GM15510 (cell line): ENCODE measurements around the gene ERC2.

Source experiments
- POLR2A ChIP-seq: IDR thresholded peaks from 3 replicates; pipeline ENCODE4 v1.6.1; 2011; ENCODE audit warnings: borderline replicate concordance; ENCODE audit not compliant: insufficient read length; ENCODE audit errors: extremely low read depth

The ERC2 gene

DNA sequence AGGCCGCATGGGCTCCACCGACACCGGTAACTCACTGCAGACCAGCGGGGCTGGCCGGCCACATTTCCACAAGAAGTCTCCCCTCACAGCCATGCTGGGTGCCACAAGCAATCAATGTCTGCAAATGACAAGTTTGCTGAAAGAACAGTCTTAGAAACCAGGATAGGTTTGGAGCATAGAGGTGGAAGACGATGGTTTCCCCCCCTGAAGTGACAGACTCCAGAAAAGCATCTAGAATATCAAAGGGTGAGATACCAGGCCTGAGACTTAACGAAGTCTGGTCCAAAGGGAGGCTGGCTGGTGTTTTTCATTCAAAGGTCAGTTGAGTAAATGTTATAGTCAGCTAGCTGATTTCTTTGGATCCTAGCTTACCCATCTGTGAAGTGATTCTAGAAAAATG, 931.1 kb downstream of the ERC2 start:
- no peak for TF ChIP-seq POLR2A

DNA sequence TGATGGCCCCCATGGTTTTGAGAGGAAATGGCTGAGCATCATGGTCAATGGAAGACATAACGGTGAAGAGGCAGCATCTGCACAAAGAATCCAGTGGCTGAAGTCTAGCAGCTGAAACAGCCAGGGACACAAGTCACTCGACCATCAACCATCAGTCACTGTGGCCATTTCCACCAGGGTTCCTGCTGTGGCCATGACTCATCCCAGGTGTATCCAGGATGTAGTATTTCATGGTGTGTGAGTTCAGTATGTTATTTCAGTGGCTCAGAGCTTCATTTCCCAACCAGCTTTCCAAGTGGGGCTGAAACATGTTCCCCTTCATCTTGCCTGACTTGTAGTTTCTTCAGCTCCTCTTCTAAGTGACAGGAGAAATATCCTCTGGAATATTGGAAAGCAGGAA, 933.4 kb downstream of the ERC2 start:
- no peak for TF ChIP-seq POLR2A

DNA sequence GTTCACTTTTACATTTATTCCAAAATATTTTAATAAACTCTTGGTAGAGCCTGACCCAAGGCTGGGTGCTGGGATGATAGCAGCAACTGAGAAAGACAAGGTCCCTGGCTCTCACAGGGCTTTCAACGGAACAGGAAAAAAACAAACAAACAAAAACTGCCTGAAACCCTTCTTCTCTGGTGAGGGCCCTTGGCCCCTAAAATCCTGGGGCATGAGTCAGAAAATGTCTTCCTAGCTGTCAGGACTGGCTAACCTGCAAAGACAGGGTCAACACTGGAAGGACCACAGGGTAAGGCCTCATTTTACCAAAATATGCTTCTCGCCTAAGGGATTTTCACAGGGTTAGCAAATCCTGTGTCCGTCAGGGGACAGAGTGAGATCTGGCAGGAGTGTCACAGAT, 935.5 kb downstream of the ERC2 start:
- TF ChIP-seq POLR2A = no peak

DNA sequence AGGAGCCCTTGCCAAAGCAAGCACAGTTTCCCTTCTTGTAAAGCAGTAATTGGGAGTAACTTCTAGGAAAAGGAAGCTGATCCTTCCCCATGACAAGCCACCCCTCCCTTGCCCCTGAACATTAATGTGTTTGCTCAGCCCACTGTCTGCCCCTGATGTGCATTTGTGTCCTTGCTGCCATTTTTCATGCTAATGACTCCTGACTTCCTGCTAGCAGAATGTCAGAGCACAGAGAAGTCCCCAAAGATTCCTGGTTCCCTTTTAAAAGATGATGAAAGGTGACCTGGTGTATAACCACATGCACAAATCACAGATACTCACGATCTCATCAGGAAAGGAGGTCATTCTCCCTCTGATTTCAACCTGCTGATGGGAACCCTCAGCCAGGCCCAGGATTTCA, 936.9 kb downstream of the ERC2 start:
- no peak for TF ChIP-seq POLR2A

DNA sequence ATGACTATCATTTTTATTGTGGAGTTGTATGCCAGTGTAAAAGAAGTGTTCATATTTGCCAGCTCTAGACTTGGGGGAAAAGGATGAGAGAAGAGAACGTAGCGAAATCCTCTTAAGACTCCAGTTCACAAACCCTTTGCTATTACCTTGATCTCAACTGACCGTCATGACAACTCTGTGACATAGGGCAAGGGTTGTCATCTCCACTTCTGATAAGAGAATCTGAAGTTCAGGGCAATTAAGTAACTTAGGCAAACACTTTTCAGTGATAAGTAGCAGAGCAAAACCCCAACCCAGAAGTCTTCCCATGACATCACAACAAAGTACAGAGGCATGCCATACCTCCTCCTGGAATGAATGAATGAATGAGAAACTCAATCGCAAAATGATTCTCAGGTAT, 940.9 kb downstream of the ERC2 start:
- TF ChIP-seq POLR2A = no peak

DNA sequence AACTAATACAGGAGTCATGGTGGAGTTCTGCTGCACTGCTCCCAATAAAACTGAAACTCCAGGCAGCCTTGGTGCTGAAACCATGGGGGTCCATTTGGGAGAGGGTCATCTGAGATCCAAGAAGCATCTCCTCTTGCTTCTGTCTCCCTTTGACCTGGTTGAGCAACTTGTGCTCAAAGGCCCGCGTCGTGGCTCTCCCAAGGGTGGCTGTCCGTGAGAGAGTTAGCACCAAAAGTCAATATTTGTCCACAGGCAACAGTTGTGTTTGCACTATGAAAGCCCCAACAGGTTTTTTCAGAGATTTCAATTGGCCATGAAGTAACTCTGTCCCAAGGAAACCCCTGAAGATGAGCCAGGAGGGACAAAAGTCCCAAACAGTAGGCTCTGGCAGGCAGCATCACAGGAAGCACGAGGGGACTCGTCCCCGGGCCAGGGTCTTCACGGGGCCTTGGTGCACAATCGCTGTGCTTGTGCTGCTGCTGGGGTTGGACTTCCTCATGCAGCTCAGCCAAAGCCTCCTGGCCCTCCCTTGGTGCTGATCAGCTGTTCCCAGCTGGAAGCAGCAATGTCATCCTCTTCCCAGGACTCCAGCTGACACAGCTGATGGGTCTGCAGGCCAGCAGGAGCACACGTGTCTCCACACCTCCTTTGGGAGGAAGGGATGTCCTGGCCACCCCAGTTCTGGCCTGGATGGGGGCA, 941.8 kb downstream of the ERC2 start:
- no peak for TF ChIP-seq POLR2A

DNA sequence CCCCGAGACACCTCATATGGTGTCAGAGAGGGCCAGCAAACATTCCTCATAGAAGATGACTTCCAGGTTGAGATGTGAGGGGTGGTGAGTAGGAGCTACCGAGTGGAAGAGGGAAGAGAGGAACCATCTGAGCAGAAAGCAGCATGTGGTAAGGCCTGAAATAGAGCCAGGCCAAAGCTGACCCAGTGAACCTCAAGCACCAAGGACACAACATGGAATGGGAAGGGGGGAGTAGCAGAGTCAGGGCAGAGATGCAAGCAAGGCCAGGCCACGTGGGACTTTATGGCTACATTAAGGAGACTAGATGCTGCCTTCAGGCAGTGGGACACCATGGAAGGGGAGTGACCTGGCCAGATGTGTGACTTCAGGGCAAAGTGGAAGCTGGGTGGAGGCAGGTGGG, 942.8 kb downstream of the ERC2 start:
- no peak for TF ChIP-seq POLR2A

DNA sequence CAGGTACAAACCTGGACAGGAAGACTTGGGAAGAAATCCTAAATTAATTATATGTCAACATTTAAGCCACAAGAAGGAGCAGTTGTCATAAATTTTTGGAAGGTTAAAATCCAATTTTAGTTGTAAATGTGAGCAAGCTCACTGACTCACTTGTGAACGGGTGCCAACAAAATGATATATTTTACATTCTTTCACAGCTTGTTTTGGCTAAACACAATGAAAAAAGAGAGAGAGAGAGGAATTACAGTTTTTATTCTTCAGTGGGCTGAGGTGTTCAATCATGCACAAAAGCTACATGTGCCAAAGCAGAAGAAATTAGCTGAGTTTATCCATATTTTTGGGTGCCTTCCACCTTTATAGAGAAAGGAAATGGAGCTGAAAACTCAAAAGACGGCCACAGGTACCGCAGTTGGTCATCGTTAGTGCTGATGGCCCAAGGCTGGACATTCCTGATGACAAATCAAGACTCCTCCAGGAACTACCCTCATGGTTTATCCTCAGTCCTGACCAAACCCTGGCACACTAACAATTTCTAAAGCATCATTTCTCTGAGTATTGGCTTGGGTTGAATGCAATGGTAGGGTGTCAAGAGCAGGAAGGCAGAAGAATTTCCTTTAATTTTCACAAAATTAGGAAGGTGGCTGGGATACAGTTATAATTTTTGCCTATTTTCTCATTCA, 943.6 kb downstream of the ERC2 start:
- TF ChIP-seq POLR2A = no peak

DNA sequence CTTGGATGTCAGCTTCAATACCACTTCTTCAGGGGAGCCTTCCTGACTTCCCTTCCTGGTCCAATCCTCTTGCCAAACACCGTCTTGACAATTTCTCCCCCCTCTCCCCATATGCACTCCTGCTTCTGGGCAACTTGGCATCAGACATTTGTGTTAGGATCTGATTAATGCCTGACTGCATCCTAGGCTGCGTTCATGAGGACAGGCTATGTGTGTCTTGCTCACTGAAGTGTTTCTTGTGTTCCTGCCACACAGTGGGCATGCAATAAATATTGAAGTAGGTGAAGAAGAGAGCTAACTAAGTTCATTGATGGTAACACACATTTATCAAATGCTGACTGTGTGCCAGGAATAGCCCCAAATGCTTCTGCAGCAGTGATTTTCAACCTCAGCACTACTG, 944.8 kb downstream of the ERC2 start:
- TF ChIP-seq POLR2A = no peak

DNA sequence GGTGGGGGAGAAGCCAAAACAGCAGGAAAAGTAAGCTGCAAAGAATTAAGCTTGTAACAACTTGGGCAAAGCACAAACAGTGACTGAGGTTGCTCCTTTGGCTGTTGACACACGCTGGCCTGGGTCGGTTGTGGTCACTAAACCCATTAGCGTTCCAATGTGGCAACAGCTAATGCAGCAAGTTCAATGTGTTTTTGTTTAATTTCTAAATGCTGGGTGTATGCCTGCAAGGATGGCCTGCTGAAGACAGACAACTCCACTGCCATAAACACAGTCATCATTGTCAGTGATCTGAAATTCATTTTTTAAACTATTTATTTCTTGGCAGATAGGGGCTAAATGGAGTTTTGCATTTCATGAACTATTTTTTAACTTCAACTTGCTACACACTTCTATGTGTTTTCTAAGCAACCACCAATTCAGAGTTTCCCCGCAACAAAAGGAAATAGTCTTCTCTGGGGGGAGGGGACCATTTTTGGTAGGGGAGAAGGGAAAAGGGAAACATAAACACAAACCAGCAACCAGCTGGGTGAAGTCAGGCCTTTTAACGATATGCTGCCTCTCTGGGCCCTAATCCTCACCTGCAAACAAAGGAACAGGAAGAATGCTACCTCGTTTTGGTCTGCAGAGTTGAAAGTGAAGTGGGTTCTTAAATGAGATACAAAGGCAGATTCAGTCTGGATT, 946.4 kb downstream of the ERC2 start:
- no peak for TF ChIP-seq POLR2A

DNA sequence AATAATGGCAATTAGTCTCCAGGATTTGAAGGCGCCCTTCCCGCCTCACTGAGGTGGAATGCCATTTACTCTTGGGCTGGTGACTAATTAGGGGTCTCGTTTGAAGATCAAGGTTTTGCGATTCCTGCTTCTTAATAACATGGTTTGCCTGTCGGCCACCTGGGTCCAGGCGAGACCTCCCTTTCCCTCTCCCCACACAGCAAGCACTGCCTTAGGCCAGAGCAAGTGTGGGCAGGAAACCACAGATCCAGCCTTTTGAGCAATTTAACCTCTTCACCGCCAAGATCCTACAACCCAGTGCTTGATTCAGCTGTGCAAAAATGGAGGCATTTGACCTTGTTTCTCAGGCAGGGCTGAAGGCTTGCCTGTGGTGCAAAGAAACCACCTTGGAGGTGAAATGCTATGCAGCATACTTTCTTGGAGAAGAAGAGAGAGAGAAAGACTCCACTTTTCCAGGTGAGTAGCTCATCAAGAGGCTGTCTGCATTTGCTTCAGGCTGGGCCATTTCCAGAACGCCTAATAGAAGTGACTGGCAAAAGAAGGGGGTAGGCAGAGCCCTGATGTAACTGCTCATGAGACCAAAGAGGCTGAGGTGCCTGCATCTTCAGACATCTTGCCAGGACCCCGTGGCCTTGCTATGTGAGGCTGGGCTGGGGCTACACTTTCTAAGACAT, 947.1 kb downstream of the ERC2 start:
- no peak for TF ChIP-seq POLR2A

DNA sequence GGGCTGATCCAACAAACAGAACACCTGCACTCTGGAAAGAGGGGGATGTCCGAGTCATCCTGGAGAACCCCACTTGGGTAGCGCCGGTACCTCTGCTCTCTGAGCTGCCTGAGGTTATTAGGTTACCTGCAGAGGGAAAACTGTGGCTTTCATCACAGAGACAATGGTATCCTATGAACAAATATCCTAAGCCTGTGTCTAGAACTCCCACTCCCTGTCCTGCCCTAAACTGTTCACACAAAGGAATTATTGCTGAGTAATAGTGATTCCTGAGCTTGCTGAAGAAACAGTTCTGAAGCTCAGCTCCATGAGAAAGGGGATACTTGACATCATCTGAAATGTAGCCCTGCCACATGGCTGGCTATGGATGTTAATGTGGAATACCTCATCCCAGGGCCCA, 949.2 kb downstream of the ERC2 start:
- TF ChIP-seq POLR2A = no peak

DNA sequence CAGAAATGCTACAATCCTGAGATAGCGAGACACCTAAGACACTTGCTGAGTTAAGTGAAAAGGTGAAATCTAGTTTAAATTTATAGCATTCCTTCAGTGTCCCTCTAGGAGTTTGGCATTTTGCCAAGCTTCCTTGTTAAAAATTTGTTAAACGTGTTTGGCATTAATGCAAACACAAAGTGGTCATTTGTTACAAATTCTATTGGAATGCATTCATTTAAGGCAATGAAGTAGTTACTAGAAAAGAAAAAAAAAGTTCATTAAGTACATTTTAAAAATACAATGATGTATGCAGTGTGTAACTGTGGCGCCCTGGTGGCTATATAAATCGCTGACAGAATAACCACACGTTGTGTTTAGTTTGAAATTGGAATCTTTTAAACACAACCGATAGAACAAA, 949.8 kb downstream of the ERC2 start:
- TF ChIP-seq POLR2A = no peak

DNA sequence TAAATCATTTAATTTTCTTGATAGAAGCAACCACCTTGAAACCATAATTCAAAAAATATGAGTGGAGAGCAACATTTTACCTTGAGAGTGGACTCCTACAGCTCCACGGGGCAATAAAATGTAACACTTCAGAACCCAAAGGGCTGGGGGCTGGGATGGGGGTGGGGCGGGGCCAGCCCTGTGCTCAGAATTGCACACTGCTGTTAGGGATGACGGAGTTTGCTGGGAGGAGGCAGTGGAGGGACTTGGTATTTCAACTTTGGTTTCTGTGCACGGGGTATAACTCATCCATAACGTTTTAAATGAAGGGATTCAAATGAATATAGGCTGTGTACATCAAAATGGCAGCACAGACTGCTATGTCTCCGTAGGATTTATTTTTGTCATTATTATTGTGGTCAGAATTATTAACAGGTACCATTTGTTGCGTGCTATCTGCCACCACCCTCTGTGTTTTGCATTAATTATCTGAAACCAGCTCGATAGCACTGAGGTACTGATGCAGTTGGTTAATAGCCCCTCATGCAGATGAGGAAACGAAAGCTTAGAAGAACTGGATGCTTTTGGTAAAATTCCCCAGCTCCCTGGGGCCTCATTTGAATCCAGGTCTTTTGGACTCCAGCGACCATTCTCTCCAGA, 951.8 kb downstream of the ERC2 start:
- no peak for TF ChIP-seq POLR2A

DNA sequence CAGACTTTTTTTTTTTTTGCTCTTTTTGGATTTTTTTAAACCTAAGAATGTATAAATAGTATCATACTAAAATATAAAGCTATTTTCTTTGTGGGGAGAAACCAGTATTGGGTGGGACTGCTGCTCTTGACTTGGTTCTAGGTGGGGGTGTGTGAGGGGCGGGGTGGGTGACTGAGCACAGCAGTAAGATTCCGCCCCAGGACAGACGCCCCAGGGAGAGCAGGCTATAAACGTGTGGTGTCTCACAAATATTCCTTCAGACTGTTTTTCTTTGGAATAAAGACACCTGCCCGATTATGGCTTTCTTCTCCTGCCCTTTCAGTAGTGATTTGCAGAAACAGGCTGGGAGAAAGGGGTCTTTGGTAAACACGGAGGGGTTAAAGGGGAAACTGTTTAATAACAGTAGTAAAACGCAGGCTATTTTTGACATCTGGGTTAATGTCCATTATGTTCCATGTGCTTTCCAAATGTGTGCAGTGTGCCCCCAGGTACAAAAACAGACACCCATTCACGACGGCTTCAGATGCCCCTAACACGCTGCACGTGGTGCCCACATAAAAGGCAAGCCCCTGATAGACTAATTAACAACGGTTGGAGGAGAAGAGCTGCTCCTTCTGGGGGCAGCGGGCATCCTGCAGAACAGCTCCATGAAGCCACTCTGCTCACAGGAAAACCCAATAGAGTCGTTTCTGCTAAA, 952.6 kb downstream of the ERC2 start:
- no peak for TF ChIP-seq POLR2A

DNA sequence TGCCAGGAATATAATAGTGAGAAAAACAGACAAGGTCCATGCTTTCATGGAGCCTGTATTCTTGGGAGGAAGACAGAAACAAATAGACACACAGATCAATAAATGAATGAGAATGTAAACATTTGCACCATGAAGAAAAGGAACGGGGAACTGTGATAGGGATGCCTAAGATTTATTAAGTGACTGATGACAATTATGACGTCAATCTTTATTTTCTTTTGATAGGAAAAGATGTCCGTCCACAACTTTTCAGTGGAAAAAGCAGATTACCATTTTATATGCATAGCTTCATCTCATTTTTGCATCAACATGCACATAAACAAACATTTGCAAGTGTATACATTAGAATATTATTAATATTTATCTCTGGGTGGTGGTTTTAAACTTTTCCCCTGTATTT, 953.3 kb downstream of the ERC2 start:
- TF ChIP-seq POLR2A = no peak
